GM20431 (cell line): ENCODE measurements around the gene C4orf33.
"Not testable (repeated sequence)": the region's sequence is repeated elsewhere in the genome, so short reads cannot be mapped to it uniquely, and the experiment has no call there.

Source experiments
- in situ Hi-C: fragments of 300-500 bp; cut with MseI, MboI; formaldehyde crosslinking; loops from one replicate; pipeline ENCODE4 v1.15.0; 2020; ENCODE audit warnings: low sequenced_read_pairs; ENCODE audit not compliant: unreplicated experiment

C4orf33 gene

GRCh38 chr4:129117705-129118104, 21.8 kb downstream of the C4orf33 start:
- in situ Hi-C loops, result no loop called here

DNA sequence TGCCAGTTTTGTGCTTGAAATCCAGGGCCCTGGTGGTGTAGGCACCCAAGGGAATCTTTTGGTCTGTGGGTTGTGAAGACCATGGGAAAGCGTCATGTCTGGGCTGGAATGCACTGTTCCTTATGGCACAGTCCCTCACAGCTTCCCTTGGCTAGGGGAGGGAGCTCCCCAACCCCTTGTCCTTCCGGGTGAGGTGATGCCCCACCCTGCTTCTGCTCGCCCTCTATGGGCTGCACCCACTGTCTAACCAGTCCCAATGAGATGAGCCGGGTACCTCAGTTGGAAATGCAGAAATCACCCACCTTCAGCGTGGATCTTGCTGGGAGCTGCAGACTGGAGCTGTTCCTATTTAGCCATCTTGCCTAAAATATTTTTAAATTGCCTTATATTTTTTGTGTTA, 30.7 kb downstream of the C4orf33 start:
- in situ Hi-C loops, result not testable (repeated sequence)

DNA sequence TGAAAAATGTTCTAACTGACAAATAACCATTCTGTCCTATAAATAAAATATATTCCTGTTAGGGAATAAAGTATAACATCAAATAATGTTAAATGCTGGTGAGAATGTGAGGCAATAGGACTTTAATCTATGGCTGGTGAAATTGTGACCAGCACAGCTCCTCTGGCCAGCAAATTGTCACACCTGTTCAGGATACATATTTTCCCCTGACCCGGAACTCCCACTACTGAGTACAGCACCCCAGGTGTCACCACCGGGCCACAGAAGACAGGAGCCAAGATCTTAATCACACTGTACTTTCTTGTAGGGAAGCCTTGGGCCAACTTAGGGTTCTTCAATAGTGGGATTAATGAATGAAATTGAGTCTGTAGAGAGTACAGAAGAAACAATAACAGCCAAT, 33.2 kb downstream of the C4orf33 start:
- in situ Hi-C loops, result no loop called here

GRCh38 chr4:129131343-129131742, 35.4 kb downstream of the C4orf33 start:
- in situ Hi-C loops, result no loop called here

DNA sequence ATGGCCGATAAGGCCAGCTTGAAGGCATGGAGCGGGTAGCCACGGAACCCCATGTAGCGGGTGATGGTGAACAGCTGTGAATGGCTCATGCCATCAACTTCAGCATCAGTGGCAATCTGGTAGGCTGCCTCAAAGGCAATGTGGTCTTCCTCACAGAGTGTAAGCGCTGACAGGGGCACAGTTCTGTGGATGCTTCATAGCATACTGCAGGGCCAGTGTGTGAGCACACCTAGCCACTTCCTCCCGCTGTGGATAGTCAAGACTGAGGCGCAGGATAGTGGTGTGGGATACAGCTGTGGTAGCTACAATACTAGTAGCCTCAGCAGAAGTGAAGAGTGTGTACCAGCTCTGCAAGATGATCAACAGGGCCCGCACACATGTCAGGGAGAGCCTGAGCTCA, 40.5 kb downstream of the C4orf33 start:
- in situ Hi-C loops, result no loop called here

DNA sequence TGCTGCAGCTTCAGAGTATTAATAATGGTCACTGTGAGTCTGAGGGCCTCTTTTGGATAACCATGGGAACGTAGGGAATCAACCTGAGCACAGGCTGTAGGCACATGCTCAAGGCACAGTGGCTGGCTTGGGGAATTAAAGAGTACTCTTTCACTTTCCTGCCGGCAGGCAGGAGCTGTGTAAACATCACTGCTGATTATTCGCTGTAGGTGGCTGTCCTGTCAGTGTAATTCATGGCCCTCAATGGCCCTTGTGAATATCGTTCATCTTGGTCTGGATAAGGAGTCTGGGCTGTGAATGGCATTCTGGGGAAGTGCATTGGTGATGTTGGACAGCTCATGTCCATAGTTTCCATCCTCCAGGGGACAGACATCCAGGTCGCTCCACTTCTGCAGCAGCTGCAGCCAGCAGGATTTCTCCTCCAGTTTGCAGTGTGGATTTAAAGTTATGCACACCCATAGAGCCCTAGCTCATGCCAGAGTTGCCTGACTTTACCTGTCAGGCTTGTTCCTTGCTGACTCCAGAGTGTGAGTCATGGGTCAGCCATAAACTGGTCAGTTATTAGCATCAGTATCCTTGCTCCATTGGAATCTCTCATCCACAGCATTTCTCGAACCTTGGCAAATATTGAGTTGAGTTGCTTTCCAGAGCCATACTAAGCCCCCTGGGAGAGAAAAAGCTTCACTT, 43.0 kb downstream of the C4orf33 start:
- in situ Hi-C loops, result no loop called here

DNA sequence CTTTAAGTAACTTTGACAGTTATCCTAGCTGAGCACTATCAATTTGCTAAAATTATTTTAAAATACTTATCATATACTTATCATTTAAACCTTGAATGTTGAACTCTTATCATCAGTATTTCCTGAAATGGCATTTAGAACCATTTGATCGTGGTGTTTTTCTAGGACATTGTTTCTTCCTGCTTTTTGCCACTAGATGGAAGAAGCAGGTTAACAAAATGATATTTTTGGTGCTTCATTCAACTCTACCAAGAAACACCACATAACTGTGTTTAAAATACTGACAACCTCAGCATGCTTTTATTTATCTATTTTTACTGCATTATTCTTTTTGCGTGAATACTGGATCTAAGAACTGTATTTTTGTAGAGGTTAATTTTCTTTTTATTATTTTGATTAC, 44.6 kb downstream of the C4orf33 start:
- in situ Hi-C loops, result no loop called here

- in situ Hi-C loops, result no loop called here
Measured at GRCh38 chr4:129143359-129143758, 47.4 kb downstream of the C4orf33 start.

DNA sequence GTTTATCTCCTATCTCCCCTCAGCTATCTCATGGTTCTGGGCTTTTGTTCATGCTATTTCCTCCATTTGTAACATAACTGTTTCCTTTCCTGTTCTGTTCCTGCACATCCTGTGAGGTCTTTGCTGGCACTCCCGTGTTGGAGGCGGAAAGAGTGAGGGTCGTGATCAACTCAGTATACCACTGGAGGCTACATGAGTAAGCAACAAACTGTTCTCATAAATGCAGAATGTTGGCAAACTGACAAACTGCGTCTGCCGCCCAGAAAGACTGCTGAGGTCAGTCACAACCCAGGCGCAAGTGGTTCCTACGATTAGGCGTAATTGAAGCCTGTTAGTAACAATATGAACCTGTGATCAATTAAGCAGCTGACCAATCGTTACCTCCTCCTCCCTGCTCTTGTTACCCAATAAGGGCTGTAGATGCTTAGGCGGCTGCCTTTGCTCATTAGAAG, 48.8 kb downstream of the C4orf33 start:
- in situ Hi-C loops, result no loop called here

DNA sequence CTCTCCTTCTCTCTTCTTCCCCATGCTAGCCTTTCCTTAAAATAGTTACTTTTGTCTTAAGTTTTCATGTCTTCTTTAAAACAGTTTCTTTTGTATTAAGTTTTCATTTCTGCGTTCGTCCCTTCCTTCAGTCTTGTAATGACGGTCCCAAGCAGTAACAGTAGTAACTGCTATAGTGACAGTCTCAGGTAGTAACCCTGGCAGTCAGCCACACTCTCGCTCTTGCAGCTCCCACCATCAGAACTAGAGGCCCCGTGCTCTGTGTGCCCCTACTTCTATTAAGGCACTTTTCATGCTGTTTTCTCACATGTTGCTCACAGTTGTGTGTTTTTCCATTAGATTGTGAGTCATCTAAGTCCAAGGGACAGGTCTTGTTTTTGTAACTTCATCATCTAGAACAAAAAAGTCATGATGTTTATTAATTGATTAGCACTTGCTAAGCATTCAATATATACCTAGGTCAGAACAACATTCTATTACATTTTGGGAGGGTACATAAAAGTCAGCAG, 49.3 kb downstream of the C4orf33 start:
- in situ Hi-C loops, result no loop called here

- in situ Hi-C loops, result no loop called here
Measured at GRCh38 chr4:129146639-129147038, 50.7 kb downstream of the C4orf33 start.

GRCh38 chr4:129148892-129149291, 52.9 kb downstream of the C4orf33 start:
- in situ Hi-C loops, result no loop called here

DNA sequence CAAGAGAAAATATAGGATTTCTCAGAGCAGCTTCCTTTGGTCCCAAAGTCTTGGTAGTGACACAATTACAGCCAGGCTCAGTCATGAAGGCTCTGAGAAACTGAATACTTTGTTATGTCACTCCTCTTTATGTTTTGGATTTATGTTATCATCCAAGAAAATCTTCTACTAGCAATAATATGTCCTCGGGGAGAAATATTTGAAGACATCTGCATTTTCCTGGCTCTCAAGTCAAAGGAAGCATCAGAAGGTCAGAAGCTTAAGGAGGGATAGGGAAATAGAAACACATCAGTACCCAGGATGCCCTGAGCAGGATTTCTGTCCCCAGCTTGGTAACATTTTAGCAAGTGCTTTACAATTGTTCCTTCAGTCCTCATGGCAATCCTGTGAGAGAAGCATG, 54.0 kb downstream of the C4orf33 start:
- in situ Hi-C loops, result no loop called here

- in situ Hi-C loops, result no loop called here
Measured at GRCh38 chr4:129152350-129152749, 56.4 kb downstream of the C4orf33 start.

DNA sequence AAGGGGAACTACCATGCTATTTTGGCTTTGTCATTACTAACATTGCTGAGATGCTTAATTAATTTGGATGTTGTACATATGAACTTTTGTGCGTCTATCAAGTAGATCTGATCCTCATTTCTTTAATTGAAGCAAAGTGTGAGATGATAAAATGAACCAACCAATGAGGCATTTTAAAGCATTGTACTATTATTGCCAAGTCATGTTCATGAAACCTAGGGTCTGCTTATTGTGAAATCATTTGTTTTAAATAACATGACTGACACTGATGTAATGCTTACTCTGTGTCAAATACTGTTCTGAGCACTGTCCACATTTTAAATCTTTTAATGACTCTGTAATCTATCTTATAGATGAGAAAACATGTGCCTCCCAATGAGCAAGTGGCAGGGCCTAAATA, 57.7 kb downstream of the C4orf33 start:
- in situ Hi-C loops, result no loop called here

DNA sequence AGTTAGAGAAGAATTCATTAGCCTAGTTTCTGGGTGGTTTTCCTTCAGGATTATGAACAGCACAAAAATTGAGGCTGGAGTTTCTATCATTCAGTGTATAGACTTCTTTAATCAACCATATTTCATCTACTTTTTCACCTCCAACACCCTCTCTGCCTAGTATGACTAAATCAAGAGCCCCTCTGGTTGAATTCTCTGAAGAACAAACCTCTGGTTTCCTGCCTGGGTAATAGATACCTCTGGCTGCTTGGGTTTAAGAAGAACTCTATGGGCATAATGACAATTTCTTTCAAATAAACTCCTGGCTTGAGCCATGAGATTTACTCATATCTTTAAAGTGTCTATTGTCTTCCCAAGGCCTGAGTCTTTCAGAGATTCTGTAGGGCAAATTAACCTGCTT, 66.5 kb downstream of the C4orf33 start:
- in situ Hi-C loops, result no loop called here

DNA sequence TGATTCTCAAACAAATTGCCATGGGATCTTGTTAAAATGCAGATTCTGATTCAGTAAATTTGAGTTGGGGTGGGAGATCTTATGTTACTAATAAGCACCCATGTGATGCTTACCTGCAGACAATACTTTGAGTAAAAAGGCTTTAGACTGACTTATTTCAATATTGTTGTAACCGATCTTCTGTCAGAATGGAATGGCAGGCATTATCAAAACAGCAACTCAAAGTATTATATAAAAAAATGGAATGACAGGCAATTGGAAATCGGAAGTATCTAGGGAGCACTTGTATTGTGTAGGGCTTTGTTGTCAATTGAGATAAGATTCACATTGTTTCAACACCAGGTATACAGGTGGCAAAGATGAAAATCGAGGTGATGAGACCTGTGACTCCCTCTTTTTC, 67.5 kb downstream of the C4orf33 start:
- in situ Hi-C loops, result no loop called here

DNA sequence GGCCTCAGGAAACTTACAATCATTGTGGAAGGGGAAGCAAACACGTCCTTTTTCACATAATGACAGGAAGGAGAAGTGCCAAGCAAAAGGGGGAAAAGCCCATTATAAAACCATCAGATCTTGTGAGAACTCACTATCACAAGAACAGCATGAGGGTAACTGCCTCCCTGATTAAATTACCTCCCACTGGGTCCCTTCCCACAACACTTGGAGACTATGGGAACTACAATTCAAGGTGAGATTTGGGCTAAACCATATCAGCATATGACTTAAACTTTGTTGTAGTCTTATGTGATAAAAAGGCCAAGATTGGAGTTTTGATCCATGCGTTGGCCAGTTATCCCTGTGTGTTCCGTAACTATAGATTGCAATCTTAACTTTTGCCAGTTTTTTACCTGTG, 68.3 kb downstream of the C4orf33 start:
- in situ Hi-C loops, result no loop called here
